Mesenchymal stem cell (in vitro differentiated cells and primary cell): Measurements from ENCODE around the gene MAMSTR.

Experiments
- DNase-seq: peaks from one replicate; pipeline ENCODE4 v3.0.0-alpha.2; 2013
- H2AFZ ChIP-seq: one replicate; pipeline ENCODE4 v1.6.1; 2013; ENCODE audit warnings: low read depth, mild to moderate bottlenecking, control low read depth, inconsistent platforms, low read length, moderate library complexity
- H2AK5ac ChIP-seq: 2 replicates; pipeline ENCODE4 v1.6.1; 2013; ENCODE audit warnings: low read length, moderate library complexity, mild to moderate bottlenecking, inconsistent platforms; ENCODE audit not compliant: severe bottlenecking
- H2BK120ac ChIP-seq: one replicate; pipeline ENCODE4 v1.6.1; 2013; ENCODE audit warnings: low read depth, mild to moderate bottlenecking, inconsistent platforms, low read length, moderate library complexity
- H2BK12ac ChIP-seq, 2 experiments: one replicate each; pipeline ENCODE4 v1.6.1; 2013; ENCODE audit warnings: inconsistent platforms in 2 of 2, low read length in 2 of 2, mild to moderate bottlenecking in 2 of 2, moderate library complexity in 2 of 2, control low read depth in 1 of 2
- H2BK15ac ChIP-seq: one replicate; pipeline ENCODE4 v1.6.1; 2013; ENCODE audit warnings: mild to moderate bottlenecking, low read depth, inconsistent platforms; ENCODE audit not compliant: poor library complexity, severe bottlenecking
- H2BK5ac ChIP-seq: 2 replicates; pipeline ENCODE4 v1.6.1; 2013; ENCODE audit warnings: low read depth, mild to moderate bottlenecking, low read length, control low read depth, inconsistent platforms; ENCODE audit not compliant: poor library complexity, severe bottlenecking
- H3K14ac ChIP-seq, 2 experiments: one replicate each; pipeline ENCODE4 v1.6.1; 2013; ENCODE audit warnings: inconsistent platforms in 2 of 2, low read length in 2 of 2, control low read depth in 1 of 2, mild to moderate bottlenecking in 1 of 2, moderate library complexity in 1 of 2
- H3K18ac ChIP-seq, 2 experiments: one replicate each; pipeline ENCODE4 v1.6.1; 2013; ENCODE audit warnings: inconsistent platforms in 2 of 2, low read length in 2 of 2, control low read depth in 1 of 2, low read depth in 1 of 2, mild to moderate bottlenecking in 1 of 2
- H3K23ac ChIP-seq, 2 experiments: one replicate each; pipeline ENCODE4 v1.6.1; 2013; ENCODE audit warnings: inconsistent platforms in 2 of 2, low read length in 2 of 2, mild to moderate bottlenecking in 2 of 2, moderate library complexity in 2 of 2, control low read depth in 1 of 2
- H3K27ac ChIP-seq: 2 replicates; pipeline ENCODE4 v1.5.1; 2013; ENCODE audit warnings: mild to moderate bottlenecking, moderate library complexity, low read length, control low read depth, inconsistent platforms; ENCODE audit not compliant: poor library complexity, severe bottlenecking
- H3K27me3 ChIP-seq, 2 experiments: 2 replicates each; pipeline versions ENCODE4 v1.6.1 to v1.7.0; 2013; ENCODE audit warnings: low read length in 2 of 2, mild to moderate bottlenecking in 2 of 2, moderate library complexity in 2 of 2, control low read depth in 1 of 2, inconsistent platforms in 1 of 2; ENCODE audit not compliant: control insufficient read depth in 1 of 2, insufficient read depth in 1 of 2
- H3K36me3 ChIP-seq, 2 experiments: 2 replicates each; pipeline versions ENCODE4 v1.6.1 to v1.7.0; 2013; ENCODE audit warnings: low read length in 2 of 2, control low read depth in 1 of 2, inconsistent platforms in 1 of 2, low read depth in 1 of 2, mild to moderate bottlenecking in 1 of 2; ENCODE audit not compliant: insufficient read depth in 2 of 2, control insufficient read depth in 1 of 2
- H3K4ac ChIP-seq, 2 experiments: one replicate each; pipeline ENCODE4 v1.6.1; 2013; ENCODE audit warnings: inconsistent platforms in 2 of 2, low read length in 2 of 2, mild to moderate bottlenecking in 2 of 2, moderate library complexity in 2 of 2, control low read depth in 1 of 2, low read depth in 1 of 2
- H3K4me1 ChIP-seq: 2 replicates; pipeline ENCODE4 v1.6.1; 2013; ENCODE audit warnings: low read depth, low read length, control low read depth; ENCODE audit not compliant: control insufficient read depth, insufficient read depth
- H3K4me2 ChIP-seq: 2 replicates; pipeline ENCODE4 v1.6.1; 2013; ENCODE audit warnings: low read length, mild to moderate bottlenecking, inconsistent platforms; ENCODE audit not compliant: poor library complexity, severe bottlenecking
- H3K4me3 ChIP-seq, 2 experiments: 2 replicates each; pipeline versions ENCODE4 v1.5.1 to v1.7.0; 2013; ENCODE audit warnings: low read length in 2 of 2, mild to moderate bottlenecking in 2 of 2, control low read depth in 1 of 2, low read depth in 1 of 2; ENCODE audit not compliant: insufficient read depth in 1 of 2
- H3K79me1 ChIP-seq: replicated peaks from 2 replicates; pipeline ENCODE4 v1.6.1; 2013; ENCODE audit warnings: mild to moderate bottlenecking, control low read depth, low read length, inconsistent platforms; ENCODE audit not compliant: poor library complexity, severe bottlenecking
- H3K9ac ChIP-seq: 2 replicates; pipeline ENCODE4 v1.7.0; 2013; ENCODE audit warnings: mild to moderate bottlenecking, low read length, moderate library complexity
- H3K9me3 ChIP-seq: 2 replicates; pipeline ENCODE4 v1.7.0; 2013; ENCODE audit warnings: mild to moderate bottlenecking, low read length; ENCODE audit not compliant: control insufficient read depth
- H4K8ac ChIP-seq: one replicate; pipeline ENCODE4 v1.6.1; 2013; ENCODE audit warnings: inconsistent platforms, mild to moderate bottlenecking, low read length, moderate library complexity
- H4K91ac ChIP-seq: one replicate; pipeline ENCODE4 v1.6.1; 2013; ENCODE audit warnings: mild to moderate bottlenecking, low read length, inconsistent platforms
- WGBS: methylation state at CpG from one replicate; pipeline ENCODE4 v1.1.7; 2013; ENCODE audit warnings: mixed read lengths; 5-methylcytosine and 5-hydroxymethylcytosine counted together

The MAMSTR gene

GRCh38 chr19:48760504-48761205 lies 41.1 kb upstream of the MAMSTR start:
- H3K4me1 ChIP-seq: no peaks in the 10 kb centered on the region
- H3K79me1 ChIP-seq: no peaks in the 10 kb centered on the region
- no peak overlapping the region for H4K91ac ChIP-seq
- no peak overlapping the region for H2BK12ac ChIP-seq
- no peak overlapping the region for H2AFZ ChIP-seq
- H2AK5ac ChIP-seq: no peak overlapping the region
- no peak overlapping the region for H3K4ac ChIP-seq
- H3K18ac ChIP-seq: no peak overlapping the region
- no peak overlapping the region for H3K4me2 ChIP-seq
- peaks cover 38 to 59% of the 10 kb centered on the region in 2 experiments for H3K27me3 ChIP-seq
- no peak overlapping the region for H2BK5ac ChIP-seq
- H3K9me3 ChIP-seq: no peaks in the 10 kb centered on the region
- no peak overlapping the region for H3K27ac ChIP-seq
- H4K8ac ChIP-seq: no peak overlapping the region
- H2BK15ac ChIP-seq: no peak overlapping the region
- H3K9ac ChIP-seq: no peak overlapping the region
- 84% methylated on average over 16 of the region's 16 CpGs for WGBS
- no peak overlapping the region for H3K4me3 ChIP-seq
- no peak overlapping the region for H3K14ac ChIP-seq
- no peak for DNase-seq
- H3K36me3 ChIP-seq: no peaks in the 10 kb centered on the region
- no peak overlapping the region for H2BK120ac ChIP-seq
- no peak overlapping the region for H3K23ac ChIP-seq

- DNase-seq: no peak
- H3K23ac ChIP-seq: no peak overlapping the region
- H3K4me2 ChIP-seq: no peak overlapping the region
- H3K18ac ChIP-seq: no peak overlapping the region
- no peak overlapping the region for H2AK5ac ChIP-seq
- H2BK12ac ChIP-seq: no peak overlapping the region
- no peak overlapping the region for H3K4me3 ChIP-seq
- H4K8ac ChIP-seq: no peak overlapping the region
- H3K9me3 ChIP-seq: no peaks in the 10 kb centered on the region
- H3K4me1 ChIP-seq: peaks cover 6% of the 10 kb centered on the region
- H3K9ac ChIP-seq: no peak overlapping the region
- no peak overlapping the region for H2AFZ ChIP-seq
- no peak overlapping the region for H2BK5ac ChIP-seq
- no peaks in the 10 kb centered on the region for H3K79me1 ChIP-seq
- no peak overlapping the region for H2BK120ac ChIP-seq
- H2BK15ac ChIP-seq: no peak overlapping the region
- no peaks in the 10 kb centered on the region for H3K36me3 ChIP-seq
- no peak overlapping the region for H4K91ac ChIP-seq
- WGBS: 92% methylated on average over 14 of the region's 14 CpGs
- peaks cover 46 to 54% of the 10 kb centered on the region in 2 experiments for H3K27me3 ChIP-seq
- H3K4ac ChIP-seq: no peak overlapping the region
- no peak overlapping the region for H3K27ac ChIP-seq
- no peak overlapping the region for H3K14ac ChIP-seq
Measured at GRCh38 chr19:48757741-48758144, 38.2 kb upstream of the MAMSTR start.

- Histone ChIP-seq H3K14ac (no peak overlapping the region), H2BK120ac (no peak overlapping the region), H3K4me1 (peaks cover 11% of the 10 kb centered on the region), H3K4ac (no peak overlapping the region), H3K9ac (no peak overlapping the region), H3K4me2 (no peak overlapping the region), H4K8ac (no peak overlapping the region), H3K9me3 (no peaks in the 10 kb centered on the region), H3K79me1 (no peaks in the 10 kb centered on the region), H2AK5ac (no peak overlapping the region), H3K18ac (no peak overlapping the region), H3K27me3 (peaks cover 43 to 54% of the 10 kb centered on the region in 2 experiments), H2BK12ac (no peak overlapping the region), H2BK5ac (no peak overlapping the region), H3K23ac (no peak overlapping the region), H2BK15ac (no peak overlapping the region), H3K27ac (no peak overlapping the region), H3K36me3 (no peaks in the 10 kb centered on the region), H2AFZ (no peak overlapping the region), H3K4me3 (no peak overlapping the region), H4K91ac (no peak overlapping the region)
- no peak for DNase-seq
- 89% methylated on average over 12 of the region's 12 CpGs for WGBS
Measured at GRCh38 chr19:48757089-48757675, 37.7 kb upstream of the MAMSTR start.

- no peak overlapping the region for H3K18ac ChIP-seq
- DNase-seq: no peak
- H4K91ac ChIP-seq: no peak overlapping the region
- no peak overlapping the region for H2AK5ac ChIP-seq
- no peak overlapping the region for H2BK12ac ChIP-seq
- no peak overlapping the region for H2BK5ac ChIP-seq
- H3K23ac ChIP-seq: no peak overlapping the region
- H3K4me1 ChIP-seq: peaks cover 13% of the 10 kb centered on the region
- H2BK120ac ChIP-seq: no peak overlapping the region
- no peak overlapping the region for H3K27ac ChIP-seq
- H3K14ac ChIP-seq: no peak overlapping the region
- H3K79me1 ChIP-seq: no peaks in the 10 kb centered on the region
- H3K4me2 ChIP-seq: no peak overlapping the region
- no peaks in the 10 kb centered on the region for H3K36me3 ChIP-seq
- no peak overlapping the region for H2BK15ac ChIP-seq
- no peak overlapping the region for H4K8ac ChIP-seq
- H3K27me3 ChIP-seq: peaks cover 42 to 53% of the 10 kb centered on the region in 2 experiments
- 83% methylated on average over 9 of the region's 9 CpGs for WGBS
- H3K4ac ChIP-seq: no peak overlapping the region
- H2AFZ ChIP-seq: no peak overlapping the region
- H3K9ac ChIP-seq: no peak overlapping the region
- H3K4me3 ChIP-seq: no peak overlapping the region
- no peaks in the 10 kb centered on the region for H3K9me3 ChIP-seq
Measured at GRCh38 chr19:48756686-48757085, 37.2 kb upstream of the MAMSTR start.
